SK-N-SH treated with all-trans-retinoic acid at 6 μM for 48 hours (cell line): ENCODE data around the gene MINDY2.

Source experiments
- CSDC2 ChIP-seq: fragments of 250-450 bp; sonication (Bioruptor Pico); IDR thresholded peaks from 2 replicates; pipeline ENCODE4 v1.5.0; 2020; ENCODE audit warnings: mild to moderate bottlenecking, moderate library complexity
- ZFP30 ChIP-seq: fragments of 450-650 bp; formaldehyde crosslinking; IDR thresholded peaks from 2 replicates; pipeline ENCODE4 v1.5.0; 2022; ENCODE audit warnings: mild to moderate bottlenecking, moderate library complexity
- ZNF8 ChIP-seq: fragments of 450-650 bp; formaldehyde crosslinking; IDR thresholded peaks from 2 replicates; pipeline ENCODE4 v1.5.0; 2020; ENCODE audit warnings: mild to moderate bottlenecking, moderate library complexity
- TF ChIP-seq, protein P1 (sequence below): fragments of 250-450 bp; sonication (Bioruptor Pico); IDR thresholded peaks from 2 replicates; pipeline ENCODE4 v1.5.0; 2020; ENCODE audit warnings: mild to moderate bottlenecking, moderate library complexity

DNA sequence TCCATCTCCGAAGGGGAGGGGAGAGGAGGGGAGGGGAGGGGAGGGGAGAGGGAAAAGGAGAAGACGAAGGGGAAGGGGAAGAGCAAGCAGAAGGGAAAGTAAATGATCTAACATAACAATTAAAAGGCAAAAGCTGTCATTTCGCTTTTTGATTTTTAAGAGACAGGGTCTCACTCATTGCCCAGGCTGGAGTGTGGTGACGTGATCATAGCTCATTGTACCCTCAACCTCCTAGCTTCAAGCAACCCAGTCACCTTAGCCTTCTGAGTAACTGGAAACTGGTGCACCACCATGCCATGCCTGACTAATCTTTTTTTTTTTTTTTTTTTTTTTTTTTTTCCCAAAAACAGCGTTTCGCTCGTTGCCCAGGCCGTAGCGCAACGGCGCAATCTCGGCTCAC is 44.2 kb upstream of the MINDY2 start:
- TF ChIP-seq CSDC2 (CRISPR knock-in tag) (no peak), ZFP30 (CRISPR knock-in tag) (no peak), ZNF8 (no peak)
- TF ChIP-seq, protein P1, sequence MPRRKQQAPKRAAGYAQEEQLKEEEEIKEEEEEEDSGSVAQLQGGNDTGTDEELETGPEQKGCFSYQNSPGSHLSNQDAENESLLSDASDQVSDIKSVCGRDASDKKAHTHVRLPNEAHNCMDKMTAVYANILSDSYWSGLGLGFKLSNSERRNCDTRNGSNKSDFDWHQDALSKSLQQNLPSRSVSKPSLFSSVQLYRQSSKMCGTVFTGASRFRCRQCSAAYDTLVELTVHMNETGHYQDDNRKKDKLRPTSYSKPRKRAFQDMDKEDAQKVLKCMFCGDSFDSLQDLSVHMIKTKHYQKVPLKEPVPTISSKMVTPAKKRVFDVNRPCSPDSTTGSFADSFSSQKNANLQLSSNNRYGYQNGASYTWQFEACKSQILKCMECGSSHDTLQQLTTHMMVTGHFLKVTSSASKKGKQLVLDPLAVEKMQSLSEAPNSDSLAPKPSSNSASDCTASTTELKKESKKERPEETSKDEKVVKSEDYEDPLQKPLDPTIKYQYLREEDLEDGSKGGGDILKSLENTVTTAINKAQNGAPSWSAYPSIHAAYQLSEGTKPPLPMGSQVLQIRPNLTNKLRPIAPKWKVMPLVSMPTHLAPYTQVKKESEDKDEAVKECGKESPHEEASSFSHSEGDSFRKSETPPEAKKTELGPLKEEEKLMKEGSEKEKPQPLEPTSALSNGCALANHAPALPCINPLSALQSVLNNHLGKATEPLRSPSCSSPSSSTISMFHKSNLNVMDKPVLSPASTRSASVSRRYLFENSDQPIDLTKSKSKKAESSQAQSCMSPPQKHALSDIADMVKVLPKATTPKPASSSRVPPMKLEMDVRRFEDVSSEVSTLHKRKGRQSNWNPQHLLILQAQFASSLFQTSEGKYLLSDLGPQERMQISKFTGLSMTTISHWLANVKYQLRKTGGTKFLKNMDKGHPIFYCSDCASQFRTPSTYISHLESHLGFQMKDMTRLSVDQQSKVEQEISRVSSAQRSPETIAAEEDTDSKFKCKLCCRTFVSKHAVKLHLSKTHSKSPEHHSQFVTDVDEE, result no peak
